B cell (primary cell): Measurements from ENCODE around the gene EPB41L3. TPM values are rescaled to one million over a fixed set of nuclear protein-coding genes. Genes with fewer than 3 reads are reported as not detected.

Experiments
- ATAC-seq: fragments of 200-7000 bp; cut with Tn5 transposase; one replicate; pipeline ENCODE4 v1.10.0; 2021; ENCODE audit warnings: low read depth, mild to moderate bottlenecking, moderate number of reproducible peaks, moderate library complexity
- CTCF ChIA-PET: fragments of 350-600 bp; sonication (Branson Sonifier 250); formaldehyde crosslinking; loops from one replicate; lab custom pipeline; 2021; ENCODE audit warnings: antibody characterized with exemption, inconsistent platforms; lab: Charles Lee
- POLR2A ChIA-PET: fragments of 350-600 bp; sonication (Branson Sonifier 250); formaldehyde crosslinking; loops from one replicate; lab custom pipeline; 2021; ENCODE audit warnings: antibody characterized with exemption; lab: Charles Lee
- DNase-seq: peaks from one replicate; pipeline ENCODE4 v3.0.0; 2013
- H2AFZ ChIP-seq: 2 replicates; pipeline ENCODE4 v1.6.1; 2012; ENCODE audit warnings: mild to moderate bottlenecking, low read depth, low read length; ENCODE audit not compliant: insufficient read depth, poor library complexity, severe bottlenecking
- H3K27ac ChIP-seq, 2 donors: 1 replicate in 1 of 2; 2 replicates in 1 of 2; pipeline ENCODE4 v1.5.1; 2012 to 2013; ENCODE audit warnings: low read length in 2 of 2, mild to moderate bottlenecking in 2 of 2, moderate library complexity in 1 of 2
- H3K27me3 ChIP-seq, 4 experiments: fragments of 200-600 bp in 1 of 4; sonication (generic) in 1 of 4; replicated peaks in 1 of 4; 1 replicate in 2 of 4; 2 replicates in 2 of 4; pipeline versions ENCODE4 v1.6.1 to v1.7.0; 2013 to 2016; ENCODE audit warnings: low read length in 3 of 4, mild to moderate bottlenecking in 2 of 4, mixed read lengths in 1 of 4, moderate library complexity in 1 of 4; ENCODE audit not compliant: insufficient read depth in 4 of 4, control insufficient read depth in 3 of 4; ENCODE audit errors: control extremely low read depth in 1 of 4
- H3K36me3 ChIP-seq, 2 experiments: replicated peaks in 1 of 2; 1 replicate in 1 of 2; 2 replicates in 1 of 2; pipeline versions ENCODE4 v1.6.1 to v1.7.1; 2013; ENCODE audit warnings: low read length in 1 of 2; ENCODE audit not compliant: insufficient read depth in 2 of 2, control insufficient read depth in 1 of 2; ENCODE audit errors: control extremely low read depth in 1 of 2, extremely low read depth in 1 of 2
- H3K4me1 ChIP-seq, 2 donors: fragments of 200-600 bp in 1 of 2; sonication (generic) in 1 of 2; 1 replicate in 1 of 2; 2 replicates in 1 of 2; pipeline versions ENCODE4 v1.5.1 to v1.6.1; 2013 to 2017; ENCODE audit warnings: low read length in 2 of 2; ENCODE audit not compliant: control insufficient read depth in 2 of 2, insufficient read depth in 2 of 2
- H3K4me2 ChIP-seq: replicated peaks from 2 replicates; pipeline ENCODE3; 2012; ENCODE audit warnings: mild to moderate bottlenecking, low read depth, low read length; ENCODE audit not compliant: poor library complexity, severe bottlenecking
- H3K4me3 ChIP-seq, 5 experiments: fragments of 200-600 bp in 1 of 5; sonication (generic) in 1 of 5; 1 replicate in 3 of 5; 2 replicates in 2 of 5; pipeline versions ENCODE4 v1.5.1 to v1.7.0; 2011 to 2016; ENCODE audit warnings: low read length in 4 of 5, mild to moderate bottlenecking in 4 of 5, low read depth in 2 of 5, control low read depth in 1 of 5, moderate library complexity in 1 of 5; ENCODE audit not compliant: insufficient read depth in 1 of 5; ENCODE audit errors: control extremely low read depth in 1 of 5, extremely low read depth in 1 of 5
- H3K79me2 ChIP-seq: fragments of 200-600 bp; sonication (generic); one replicate; pipeline ENCODE4 v1.6.0; 2016; ENCODE audit warnings: low read length; ENCODE audit not compliant: control insufficient read depth, insufficient read depth
- H3K9ac ChIP-seq: fragments of 200-600 bp; sonication (generic); 2 replicates; pipeline ENCODE4 v1.6.1; 2017; ENCODE audit warnings: mild to moderate bottlenecking, low read length, moderate library complexity
- H3K9me3 ChIP-seq, 3 donors: one replicate each; pipeline versions ENCODE4 v1.6.1 to v1.7.1; 2013; ENCODE audit warnings: low read length in 2 of 3; ENCODE audit not compliant: control insufficient read depth in 2 of 3, insufficient read depth in 1 of 3; ENCODE audit errors: control extremely low read depth in 1 of 3
- H4K20me1 ChIP-seq: 2 replicates; pipeline ENCODE4 v1.6.0; 2012; ENCODE audit warnings: mild to moderate bottlenecking, low read length; ENCODE audit not compliant: insufficient read depth, control insufficient read depth, poor library complexity, severe bottlenecking
- H3K27ac Mint-ChIP-seq: one replicate; pipeline ENCODE4 v1.8.0; 2021; ENCODE audit warnings: mixed read lengths
- H3K27me3 Mint-ChIP-seq: one replicate; pipeline ENCODE4 v1.8.0; 2021; ENCODE audit warnings: mixed read lengths
- H3K4me1 Mint-ChIP-seq: one replicate; pipeline ENCODE4 v1.8.0; 2021; ENCODE audit warnings: mixed read lengths
- H3K4me3 Mint-ChIP-seq: one replicate; pipeline ENCODE4 v1.8.0; 2021; ENCODE audit warnings: mixed read lengths
- H3K9me3 Mint-ChIP-seq: one replicate; pipeline ENCODE4 v1.8.0; 2022; ENCODE audit warnings: mixed read lengths; ENCODE audit not compliant: insufficient read depth
- CTCF ChIP-seq: fragments of 200-600 bp; IDR thresholded peaks from one replicate; pipeline ENCODE4 v1.8.0; 2022; ENCODE audit warnings: antibody characterized with exemption, mild to moderate bottlenecking
- EZH2 ChIP-seq: IDR thresholded peaks from 2 replicates; pipeline ENCODE4 v1.6.1; 2012; ENCODE audit warnings: borderline replicate concordance, low read depth, mild to moderate bottlenecking, moderate library complexity, low read length; ENCODE audit not compliant: insufficient read depth, poor library complexity, severe bottlenecking
- WGBS: methylation state at CpG from one replicate; pipeline ENCODE4 v1.1.5; 2013; ENCODE audit warnings: missing lambda C conversion rate; ENCODE audit not compliant: insufficient coverage; 5-methylcytosine and 5-hydroxymethylcytosine counted together
- intact Hi-C: fragments of 100-400 bp; cut with micrococcal nuclease; formaldehyde crosslinking; loops from one replicate; pipeline ENCODE4 v1.10.0; 2022
- polyA plus RNA-seq: library from polyadenylated mRNA; depleted of rRNA; stranded (reverse); fragments of >200 nt; gene quantifications from 2 replicates; pipeline ENCODE4 v1.2.3, GENCODE V29; 2012
- total RNA-seq, 2 donors: library from RNA; stranded (reverse); fragments of 120-200 nt in 1 of 2; gene quantifications; 1 replicate in 1 of 2; 2 replicates in 1 of 2; pipeline versions ENCODE4 v1.2.3 to v1.2.4, GENCODE V29; 2013 to 2022

The EPB41L3 gene
- total and polyA plus RNA-seq, 2 donors (not counting 1 experiment from before 2014, with no cell fraction given): 0.57 to 0.58 TPM

GRCh38 chr18:5518899-5519371 lies 24.9 kb downstream of the EPB41L3 start:
- H3K4me3 ChIP-seq: no peak overlapping the region
- H3K27ac ChIP-seq: no peak overlapping the region
- H3K9ac ChIP-seq: no peak overlapping the region
- H3K9me3 Mint-ChIP-seq: no peaks in the 10 kb centered on the region
- ChIA-PET POLR2A (no interaction called here), CTCF (no interaction called here)
- H3K4me1 ChIP-seq: peaks cover 10 to 13% of the 10 kb centered on the region in 2 donors
- H4K20me1 ChIP-seq: no peaks in the 10 kb centered on the region
- ATAC-seq (no peak), DNase-seq (no peak)
- H3K36me3 ChIP-seq: no peaks in the 10 kb centered on the region
- no peak overlapping the region for H3K27ac Mint-ChIP-seq
- TF ChIP-seq EZH2: no peak
- TF ChIP-seq CTCF: no peak
- peaks cover 13% of the 10 kb centered on the region for H3K4me1 Mint-ChIP-seq
- H3K9me3 ChIP-seq: no peaks in the 10 kb centered on the region
- no peaks in the 10 kb centered on the region for H3K27me3 ChIP-seq
- no peak overlapping the region for H3K4me3 Mint-ChIP-seq
- 80% methylated on average over 10 of the region's 13 CpGs for WGBS
- intact Hi-C loops: no loop called here
- no peak overlapping the region for H3K4me2 ChIP-seq
- H2AFZ ChIP-seq: no peak overlapping the region
- H3K27me3 Mint-ChIP-seq: peaks cover 13% of the 10 kb centered on the region
- no peaks in the 10 kb centered on the region for H3K79me2 ChIP-seq

- H3K4me3 ChIP-seq: no peak overlapping the region
- H2AFZ ChIP-seq: no peak overlapping the region
- WGBS: 89% methylated on average over 7 of the region's 10 CpGs
- H3K9me3 Mint-ChIP-seq: no peaks in the 10 kb centered on the region
- peaks cover 10 to 13% of the 10 kb centered on the region in 2 donors for H3K4me1 ChIP-seq
- H3K27me3 ChIP-seq: no peaks in the 10 kb centered on the region
- ChIA-PET POLR2A (interaction anchor here (0.6 kb wide), 1 partner anchor 71 kb away, joined by 3 read pairs; no protein-coding TSS in a partner anchor), CTCF (no interaction called here)
- H3K4me1 Mint-ChIP-seq: peaks cover 13% of the 10 kb centered on the region
- TF ChIP-seq EZH2: no peak
- no peak for TF ChIP-seq CTCF
- H3K4me2 ChIP-seq: no peak overlapping the region
- DNase-seq (no peak), ATAC-seq (no peak)
- H3K79me2 ChIP-seq: no peaks in the 10 kb centered on the region
- H3K4me3 Mint-ChIP-seq: no peak overlapping the region
- no peak overlapping the region for H3K27ac ChIP-seq
- H3K9me3 ChIP-seq: no peaks in the 10 kb centered on the region
- intact Hi-C loops: no loop called here
- H3K36me3 ChIP-seq: no peaks in the 10 kb centered on the region
- H3K9ac ChIP-seq: no peak overlapping the region
- no peaks in the 10 kb centered on the region for H4K20me1 ChIP-seq
- H3K27me3 Mint-ChIP-seq: peaks cover 13% of the 10 kb centered on the region
- no peak overlapping the region for H3K27ac Mint-ChIP-seq
These were observed 25.5 kb downstream of the EPB41L3 start for GRCh38 chr18:5518179-5518770.
